ENCODE data around the gene HRH2. TPM values are rescaled to one million over a fixed set of nuclear protein-coding genes. Genes with fewer than 3 reads are reported as not detected.
"Not testable (repeated sequence)": the region's sequence is repeated elsewhere in the genome, so short reads cannot be mapped to it uniquely, and the experiment has no call there.

The HRH2 gene
- total RNA-seq, 1 experiment from 2014 or later: 0.29 TPM

GRCh38 chr5:175713930-175714329 lies 56.1 kb downstream of the HRH2 start:
- DNase-seq (ENCODE audit: low read depth): no peak

DNA sequence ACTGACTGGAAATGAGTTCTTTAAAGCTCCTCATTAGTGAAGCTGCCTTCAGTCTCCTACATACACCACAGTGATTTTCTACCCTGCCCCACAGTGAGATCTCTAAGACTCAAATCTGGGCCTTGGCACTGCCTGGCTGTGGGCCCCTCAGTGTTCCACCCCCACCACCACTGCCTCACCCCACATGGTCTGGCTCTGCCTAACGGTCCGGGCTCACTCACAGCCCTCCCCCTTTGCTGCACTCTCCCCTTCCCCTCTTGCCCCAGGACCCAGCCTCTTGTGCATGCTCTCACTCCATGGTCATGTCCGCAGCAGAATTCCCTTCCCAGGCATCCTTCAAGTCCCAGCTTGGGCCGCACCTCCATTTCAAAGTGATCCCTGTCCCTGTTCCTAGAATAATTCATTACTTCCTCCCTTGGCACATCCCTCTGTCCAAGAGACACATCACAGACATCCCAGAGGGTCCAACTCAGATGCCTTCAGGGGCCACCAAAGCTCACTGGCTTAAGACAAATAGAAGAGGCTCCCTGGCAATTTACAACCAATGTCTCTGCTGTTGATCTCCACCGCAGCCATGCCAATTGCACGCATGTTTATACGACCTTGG lies 56.7 kb downstream of the HRH2 start:
- no peak for DNase-seq (ENCODE audit: low read depth)

- no peak for DNase-seq (ENCODE audit: low read depth)
Measured at GRCh38 chr5:175715627-175716522, 58.0 kb downstream of the HRH2 start.

DNA sequence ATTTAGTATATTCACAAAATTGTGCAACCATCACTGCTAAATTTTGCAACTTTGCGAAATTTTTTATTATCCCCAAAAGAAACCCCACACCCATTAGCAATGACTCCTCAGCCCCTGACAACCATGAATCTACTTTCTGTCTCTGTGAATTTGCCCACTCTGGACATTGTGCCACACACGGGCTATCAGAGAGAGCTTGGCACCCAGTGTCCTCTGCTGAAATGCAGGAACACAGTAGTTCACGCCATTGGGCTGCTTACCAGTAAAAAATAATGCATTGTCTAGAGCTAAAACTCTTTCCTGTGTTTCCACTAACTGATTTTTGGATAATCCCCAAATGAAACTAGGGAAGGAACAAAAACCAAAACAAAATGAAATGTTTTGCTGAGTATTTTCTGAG lies 60.0 kb downstream of the HRH2 start:
- no peak for DNase-seq (ENCODE audit: low read depth)

GRCh38 chr5:175718401-175719108 lies 60.7 kb downstream of the HRH2 start:
- DNase-seq (ENCODE audit: low read depth): peak; percentile 41

GRCh38 chr5:175719109-175719432 lies 61.2 kb downstream of the HRH2 start:
- not testable (repeated sequence) for DNase-seq (ENCODE audit: low read depth)

DNA sequence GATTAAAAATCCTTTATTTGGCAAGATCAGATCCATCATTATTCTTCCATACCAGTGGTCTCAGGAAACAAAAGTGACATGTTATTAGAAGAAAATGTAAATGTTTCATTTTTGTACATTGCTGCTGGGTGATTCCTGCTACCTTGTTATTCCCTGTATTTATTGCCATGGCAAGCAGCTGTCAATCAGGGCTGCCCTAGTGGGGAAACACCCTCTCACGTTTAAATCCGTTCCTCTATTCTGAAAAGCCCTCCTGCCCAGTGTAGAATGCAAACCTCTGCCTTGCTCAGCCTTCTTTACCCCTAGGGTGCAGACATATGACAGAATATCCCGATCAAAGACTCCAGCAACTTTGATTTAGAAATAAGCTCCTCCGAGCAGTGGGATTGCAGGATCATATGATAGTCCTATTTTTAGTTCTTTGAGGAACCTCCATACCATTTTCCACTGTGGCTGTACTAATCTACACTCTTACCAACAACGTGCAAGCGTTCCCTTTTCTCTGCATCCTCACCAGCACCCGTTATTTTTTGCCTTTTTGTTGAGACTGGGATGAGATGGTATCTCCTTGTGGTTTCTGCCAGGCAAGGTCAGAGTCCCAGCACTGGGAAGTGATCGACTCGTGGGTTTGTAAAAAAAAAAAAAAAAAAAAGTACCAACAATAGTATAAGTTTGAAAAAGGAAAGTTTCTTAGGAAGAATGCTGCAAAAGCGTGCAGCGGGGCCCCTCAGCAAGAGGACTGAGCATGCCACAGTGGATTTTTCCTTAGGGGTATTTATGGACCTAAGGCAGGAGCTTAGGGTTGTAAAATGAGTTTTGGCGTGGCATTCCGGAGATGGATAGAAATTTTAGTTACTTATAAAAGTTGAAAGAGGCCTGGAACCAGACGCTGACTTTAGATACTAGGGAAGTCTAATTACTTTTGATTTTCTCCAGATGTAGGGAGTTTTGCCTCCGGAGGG lies 66.7 kb downstream of the HRH2 start:
- no peak for DNase-seq (ENCODE audit: low read depth)

- no peak for DNase-seq (ENCODE audit: low read depth)
Measured at GRCh38 chr5:175728316-175728715, 70.4 kb downstream of the HRH2 start.

GRCh38 chr5:175728885-175729828 lies 71.3 kb downstream of the HRH2 start:
- peak; percentile 43 for DNase-seq (ENCODE audit: low read depth)

DNA sequence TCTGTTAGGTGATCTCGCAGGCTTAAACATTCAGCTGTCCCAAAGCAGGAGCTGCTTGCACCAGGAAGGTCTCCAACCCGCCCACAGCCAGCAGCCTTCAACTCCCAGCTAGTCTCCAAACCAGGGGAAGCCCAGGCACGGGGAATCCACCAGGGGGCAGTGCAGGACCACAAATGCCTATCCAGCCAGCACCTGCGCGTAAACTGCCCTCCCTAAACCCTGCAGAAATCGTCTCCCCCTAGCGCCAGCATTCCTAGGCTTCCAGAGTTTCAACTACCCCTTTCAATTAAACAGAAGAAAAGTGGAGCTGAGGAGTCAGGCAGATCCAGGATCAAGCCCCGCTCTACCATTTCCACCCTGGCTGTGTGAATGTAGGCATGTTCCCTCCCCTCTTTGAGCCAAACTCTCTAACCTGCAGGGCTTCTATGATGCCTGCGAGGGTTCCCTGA lies 72.0 kb downstream of the HRH2 start:
- DNase-seq (ENCODE audit: low read depth): peak; percentile 94

DNA sequence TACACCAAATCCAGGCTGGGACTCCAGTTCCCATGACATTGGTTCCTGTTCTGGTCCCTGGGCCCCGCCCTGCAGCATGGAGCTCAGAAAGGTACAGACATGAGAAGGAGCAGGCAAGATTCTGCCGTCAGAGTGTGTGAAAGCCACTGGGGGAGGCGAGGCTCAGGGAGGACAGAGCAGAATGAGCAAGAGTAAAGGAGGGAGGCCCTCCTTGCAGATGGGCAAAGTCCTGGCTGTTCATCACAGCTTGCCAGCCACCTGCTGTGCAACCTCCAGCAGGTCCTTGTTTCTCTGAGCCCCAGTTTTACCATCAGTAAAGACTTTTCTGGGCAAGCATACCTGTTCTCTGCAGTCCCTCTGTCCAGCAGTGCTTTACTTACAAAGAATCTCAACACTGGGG lies 73.3 kb downstream of the HRH2 start:
- DNase-seq (ENCODE audit: low read depth): no peak

- DNase-seq (ENCODE audit: low read depth): no peak
Measured at GRCh38 chr5:175731756-175732465, 74.0 kb downstream of the HRH2 start.

GRCh38 chr5:175733017-175733416 lies 75.1 kb downstream of the HRH2 start:
- no peak for DNase-seq (ENCODE audit: low read depth)

DNA sequence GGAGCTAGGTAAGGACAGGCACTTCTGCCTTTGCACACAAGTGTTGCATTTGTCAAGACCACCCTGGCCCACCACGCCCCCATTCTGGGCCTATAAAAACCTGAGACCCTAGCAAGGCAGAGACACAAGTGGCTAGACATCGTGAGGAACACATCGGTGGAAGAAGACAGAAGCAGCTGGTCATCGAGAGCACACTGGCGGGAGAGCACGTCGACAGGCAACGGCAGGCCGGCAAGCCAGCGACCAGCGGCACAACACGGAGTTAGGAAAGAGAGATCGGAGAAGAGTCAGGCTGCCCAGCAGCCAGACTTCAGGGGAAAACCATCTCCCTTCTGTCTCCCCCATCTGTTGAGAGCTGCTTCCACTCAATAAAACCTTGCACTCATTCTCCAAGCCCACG lies 76.1 kb downstream of the HRH2 start:
- no peak for DNase-seq (ENCODE audit: low read depth)

- no peak for DNase-seq (ENCODE audit: low read depth)
Measured at GRCh38 chr5:175734501-175734900, 76.6 kb downstream of the HRH2 start.

DNA sequence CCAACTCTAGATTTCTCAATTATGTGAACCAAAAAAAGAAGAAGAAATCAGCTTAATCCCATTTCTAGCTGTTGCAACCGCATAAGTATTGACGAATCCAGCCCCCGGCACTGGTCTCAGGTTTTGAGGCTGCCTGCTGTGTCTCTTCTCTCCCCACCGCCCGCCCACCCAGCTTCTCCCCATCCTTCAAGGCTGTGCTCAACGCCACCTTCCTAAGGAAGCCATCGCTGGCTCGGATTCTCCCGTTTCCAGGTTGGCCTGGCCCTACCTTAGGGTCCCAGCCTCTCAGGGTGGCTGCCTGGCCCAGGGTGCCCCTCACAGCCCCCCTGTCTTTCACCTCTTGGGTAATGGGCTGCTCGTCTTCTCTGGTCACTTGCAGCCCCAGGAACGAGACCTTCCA lies 77.8 kb downstream of the HRH2 start:
- DNase-seq (ENCODE audit: low read depth): no peak

- DNase-seq (ENCODE audit: low read depth): no peak
Measured at GRCh38 chr5:175736652-175737051, 78.8 kb downstream of the HRH2 start.

DNA sequence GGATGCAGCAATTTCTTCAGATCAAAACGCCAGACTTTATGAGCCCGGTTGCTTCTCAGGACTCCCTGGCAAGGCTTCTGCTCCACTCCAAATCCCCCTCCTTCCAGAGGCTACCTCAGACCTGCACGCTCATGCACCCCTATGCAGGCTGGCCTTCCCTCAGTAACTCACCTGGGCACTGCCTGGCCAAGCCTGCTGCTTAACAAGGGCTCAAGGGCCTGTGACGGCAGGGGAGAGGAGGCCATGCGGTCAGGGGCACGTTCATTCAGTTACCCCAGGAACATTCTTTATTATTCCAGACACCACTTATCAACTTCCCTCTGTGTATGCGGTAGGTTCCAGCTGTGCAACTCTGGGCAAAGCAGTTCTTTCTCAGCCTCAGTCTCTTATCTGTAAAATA lies 79.6 kb downstream of the HRH2 start:
- no peak for DNase-seq (ENCODE audit: low read depth)

- no peak for DNase-seq (ENCODE audit: low read depth)
Measured at GRCh38 chr5:175738126-175738525, 80.3 kb downstream of the HRH2 start.
